Prostate gland (tissue), 2 donors: ENCODE results near the gene CCNL2. TPM values are rescaled to one million over a fixed set of nuclear protein-coding genes. Genes with fewer than 3 reads are reported as not detected.
A peak's percentile ranks its signal among the peaks of the same experiment; 100 is the strongest.

Experiments
- DNase-seq: peaks from one replicate; pipeline ENCODE4 v3.0.0-alpha.2; 2019; ENCODE audit warnings: low spot score
- H3K27ac ChIP-seq, 2 donors: fragments of 200-600 bp; sonication (generic); 2 replicates each; pipeline ENCODE4 v1.5.1; 2017 to 2019
- H3K27me3 ChIP-seq: fragments of 200-600 bp; sonication (generic); replicated peaks from 2 replicates; pipeline ENCODE4 v1.5.1; 2019; ENCODE audit not compliant: insufficient read depth
- H3K36me3 ChIP-seq, 2 donors: fragments of 200-600 bp; sonication (generic); 1 replicate in 1 of 2; 2 replicates in 1 of 2; pipeline versions ENCODE4 v1.5.1 to v1.8.1; 2017 to 2019
- H3K4me1 ChIP-seq: fragments of 200-600 bp; sonication (generic); replicated peaks from 2 replicates; pipeline ENCODE4 v1.5.1; 2019
- H3K4me3 ChIP-seq, 2 donors: fragments of 200-600 bp; sonication (generic); 2 replicates each; pipeline ENCODE4 v1.5.1; 2017 to 2019
- H3K9me3 ChIP-seq: fragments of 200-600 bp; sonication (generic); 2 replicates; pipeline ENCODE4 v1.5.1; 2017
- CTCF ChIP-seq, 4 experiments: fragments of 200-600 bp in 2 of 4; fragments of 450-650 bp in 2 of 4; sonication (generic) in 2 of 4; IDR thresholded peaks; 1 replicate in 3 of 4; 2 replicates in 1 of 4; pipeline ENCODE4 v1.5.1; 2016 to 2019; ENCODE audit warnings: antibody characterized with exemption in 4 of 4, mild to moderate bottlenecking in 2 of 4, moderate library complexity in 2 of 4
- POLR2A ChIP-seq: fragments of 450-650 bp; IDR thresholded peaks from one replicate; pipeline ENCODE4 v1.6.1; 2016; ENCODE audit warnings: antibody characterized with exemption, mild to moderate bottlenecking
- POLR2AphosphoS5 ChIP-seq: sonication (generic); formaldehyde crosslinking; IDR thresholded peaks from one replicate; pipeline ENCODE4 v1.6.1; 2017; ENCODE audit warnings: antibody characterized with exemption
- WGBS: methylation state at CpG from one replicate; pipeline ENCODE4 v1.1.5; 2018; 5-methylcytosine and 5-hydroxymethylcytosine counted together
- intact Hi-C: fragments of 100-400 bp; cut with DNase I; formaldehyde crosslinking; loops from one replicate; pipeline ENCODE4 v1.14.2; 2022
- total RNA-seq, 2 donors: library from RNA; depleted of rRNA; stranded (reverse); fragments of >200 nt; gene quantifications; one replicate each; pipeline ENCODE4 v1.1.0, GENCODE V29; 2016

Gene CCNL2
- total RNA-seq, 2 donors from 2014 or later = 116 to 242 TPM

GRCh38 chr1:1440262-1441001 is 41.3 kb upstream of the CCNL2 start:
- Histone ChIP-seq H3K27ac (peak overlapping the region in 1 of 2 donors; percentile 0), H3K4me3 (no peak overlapping the region), H3K9me3 (no peaks in the 10 kb centered on the region), H3K27me3 (no peaks in the 10 kb centered on the region), H3K4me1 (peaks cover 13% of the 10 kb centered on the region), H3K36me3 (no peaks in the 10 kb centered on the region)
- intact Hi-C loops = loop anchor here (5.0 kb wide), 1 partner anchor 33 kb away; the partner anchor contains the start of gene MRPL20
- DNase-seq = no peak
- TF ChIP-seq POLR2A = no peak
- TF ChIP-seq POLR2AphosphoS5 = no peak
- TF ChIP-seq CTCF (IDR thresholded peaks at IDR 0.05) = no peak
- WGBS = 77% methylated on average over 25 of the region's 26 CpGs

GRCh38 chr1:1439546-1440261 is 40.6 kb upstream of the CCNL2 start:
- Histone ChIP-seq H3K4me3 (no peak overlapping the region), H3K9me3 (no peaks in the 10 kb centered on the region), H3K4me1 (peaks cover 19% of the 10 kb centered on the region), H3K27me3 (no peaks in the 10 kb centered on the region), H3K36me3 (no peaks in the 10 kb centered on the region), H3K27ac (no peak overlapping the region)
- TF ChIP-seq CTCF (IDR thresholded peaks at IDR 0.05) = no peak
- TF ChIP-seq POLR2A = no peak
- TF ChIP-seq POLR2AphosphoS5 = no peak
- 85% methylated on average over 56 of the region's 82 CpGs for WGBS
- intact Hi-C loops = loop anchor here (5.0 kb wide), 1 partner anchor 32 kb away; the partner anchor contains the start of gene MRPL20
- DNase-seq = no peak

GRCh38 chr1:1438531-1439381 is 39.6 kb upstream of the CCNL2 start:
- intact Hi-C loops = no loop called here
- Histone ChIP-seq H3K27ac (no peak overlapping the region), H3K36me3 (no peaks in the 10 kb centered on the region), H3K4me1 (peaks cover 29% of the 10 kb centered on the region), H3K9me3 (no peaks in the 10 kb centered on the region), H3K4me3 (no peak overlapping the region), H3K27me3 (no peaks in the 10 kb centered on the region)
- no peak for DNase-seq
- 89% methylated on average over 44 of the region's 45 CpGs for WGBS
- TF ChIP-seq CTCF (IDR thresholded peaks at IDR 0.05) (no peak), POLR2A (no peak), POLR2AphosphoS5 (no peak)

GRCh38 chr1:1437904-1438376 is 38.8 kb upstream of the CCNL2 start:
- intact Hi-C loops = no loop called here
- Histone ChIP-seq H3K4me3 (no peak overlapping the region), H3K9me3 (no peaks in the 10 kb centered on the region), H3K4me1 (peaks cover 34% of the 10 kb centered on the region), H3K27ac (no peak overlapping the region), H3K36me3 (no peaks in the 10 kb centered on the region), H3K27me3 (no peaks in the 10 kb centered on the region)
- no peak for DNase-seq
- TF ChIP-seq CTCF (IDR thresholded peaks at IDR 0.05) = no peak
- TF ChIP-seq POLR2AphosphoS5 = no peak
- TF ChIP-seq POLR2A = no peak
- WGBS = 72% methylated on average over 11 of the region's 11 CpGs
